HepG2 (cell line): ENCODE data around the gene INSYN2B. TPM values are rescaled to one million over a fixed set of nuclear protein-coding genes. Genes with fewer than 3 reads are reported as not detected.
"Not testable (repeated sequence)": the region's sequence is repeated elsewhere in the genome, so short reads cannot be mapped to it uniquely, and the experiment has no call there.

Experiments
- ATAC-seq: fragments of 200-7000 bp; cut with Tn5 transposase; 3 replicates; pipeline ENCODE4 v1.9.1; 2020; ENCODE audit warnings: mild to moderate bottlenecking, moderate library complexity
- BruUV-seq: library from RNA; stranded (reverse); fragments of 400-500 nt; replicated peaks from 2 replicates; lab custom pipeline; 2021; lab: Mats Ljungman, UMichigan
- CTCF ChIA-PET: fragments of 300-600 bp; formaldehyde crosslinking; extraction: SDS; loops from one replicate; lab custom pipeline; 2021; ENCODE audit warnings: low total read pairs, inconsistent platforms, low intra/inter-chr PET ratio; lab: Yijun Ruan, JAX
- POLR2A ChIA-PET: fragments of 350-600 bp; sonication (Branson Sonifier 250); formaldehyde crosslinking; loops from one replicate; lab custom pipeline; 2020; ENCODE audit warnings: antibody characterized with exemption, inconsistent platforms; lab: Yijun Ruan, JAX
- DNase-seq: peaks from one replicate; pipeline ENCODE4 v3.0.0-alpha.2; 2015; ENCODE audit warnings: low spot score
- FAIRE-seq: peaks from 3 replicates; lab custom pipeline; 2011; peaks lifted over from hg19 to GRCh38; lab: Jason Lieb, UNC
- H2AFZ ChIP-seq: one replicate; pipeline ENCODE4 v1.6.1; 2011; ENCODE audit warnings: low read length, inconsistent platforms
- H3K27ac ChIP-seq: fragments of 300-600 bp; 3 replicates; pipeline ENCODE4 v1.8.0; 2011; ENCODE audit warnings: mixed run types, mild to moderate bottlenecking, mixed read lengths, low read length, inconsistent platforms; ENCODE audit not compliant: insufficient read depth; ENCODE audit errors: extremely low read length
- H3K27me3 ChIP-seq, 2 experiments: fragments of 200-600 bp in 1 of 2; 2 replicates in 1 of 2; 3 replicates in 1 of 2; pipeline versions ENCODE4 v1.6.0 to v1.8.0; 2011; ENCODE audit warnings: low read length in 2 of 2, mild to moderate bottlenecking in 2 of 2, moderate library complexity in 2 of 2, inconsistent platforms in 1 of 2; ENCODE audit not compliant: insufficient read depth in 2 of 2, control insufficient read depth in 1 of 2
- H3K36me3 ChIP-seq, 2 experiments: fragments of 200-600 bp in 1 of 2; replicated peaks in 1 of 2; 2 replicates in 1 of 2; 3 replicates in 1 of 2; pipeline versions ENCODE4 v1.5.1 to v1.8.0; 2011; ENCODE audit warnings: low read length in 2 of 2, inconsistent platforms in 1 of 2; ENCODE audit not compliant: insufficient read depth in 2 of 2, control insufficient read depth in 1 of 2
- H3K4me1 ChIP-seq: 2 replicates; pipeline ENCODE4 v1.5.1; 2012; ENCODE audit warnings: low read length, inconsistent platforms; ENCODE audit not compliant: insufficient read depth
- H3K4me2 ChIP-seq: 2 replicates; pipeline ENCODE4 v1.6.0; 2011; ENCODE audit warnings: low read depth, low read length, inconsistent platforms
- H3K4me3 ChIP-seq, 3 experiments: fragments of 200-600 bp in 1 of 3; sonication (generic), shearing (Covaris generic) in 1 of 3; replicated peaks in 1 of 3; 2 replicates each; pipeline ENCODE4 v1.5.1; 2011 to 2016; ENCODE audit warnings: low read length in 3 of 3, inconsistent platforms in 2 of 3, low read depth in 2 of 3, mild to moderate bottlenecking in 2 of 3, control low read depth in 1 of 3, mixed read lengths in 1 of 3; ENCODE audit not compliant: insufficient read depth in 1 of 3
- H3K79me2 ChIP-seq: one replicate; pipeline ENCODE4 v1.6.1; 2011; ENCODE audit warnings: low read length, inconsistent platforms; ENCODE audit not compliant: insufficient read depth
- H3K9ac ChIP-seq: 2 replicates; pipeline ENCODE4 v1.6.0; 2011; ENCODE audit warnings: mild to moderate bottlenecking, low read depth, low read length, inconsistent platforms; ENCODE audit not compliant: insufficient read depth
- H3K9me3 ChIP-seq: 2 replicates; pipeline ENCODE4 v1.5.1; 2012; ENCODE audit warnings: mild to moderate bottlenecking, low read length
- H4K20me1 ChIP-seq: 2 replicates; pipeline ENCODE4 v1.6.0; 2011; ENCODE audit warnings: inconsistent platforms, mild to moderate bottlenecking, low read length, moderate library complexity; ENCODE audit not compliant: insufficient read depth
- ETV6 ChIP-seq: sonication (generic); formaldehyde crosslinking; conservative IDR thresholded peaks from 2 replicates; pipeline ENCODE4 v1.4.0; 2020; ENCODE audit warnings: missing genetic modification reagents
- GATA4 ChIP-seq: sonication (generic); IDR thresholded peaks from 2 replicates; pipeline ENCODE4 v1.6.1; 2016; ENCODE audit warnings: antibody characterized with exemption, low read depth, borderline replicate concordance
- HNF4G ChIP-seq, 2 experiments: sonication (generic) in 1 of 2; formaldehyde crosslinking in 1 of 2; IDR thresholded peaks; 2 replicates each; pipeline versions ENCODE4 v1.4.0 to v1.6.1; 2011 to 2020; ENCODE audit warnings: borderline replicate concordance in 2 of 2, low read depth in 2 of 2, mild to moderate bottlenecking in 2 of 2, low read length in 1 of 2, missing genetic modification reagents in 1 of 2, moderate library complexity in 1 of 2
- KMT2A ChIP-seq: sonication (generic); formaldehyde crosslinking; IDR thresholded peaks from 2 replicates; pipeline ENCODE4 v1.4.0; 2020; ENCODE audit warnings: missing genetic modification reagents
- MXD4 ChIP-seq: IDR thresholded peaks from 2 replicates; pipeline ENCODE4 v1.6.1; 2016; ENCODE audit warnings: mild to moderate bottlenecking, missing biosample characterization, missing genetic modification reagents
- NCOA1 ChIP-seq: sonication (generic); formaldehyde crosslinking; IDR thresholded peaks from 2 replicates; pipeline ENCODE4 v1.9.0; 2021; ENCODE audit warnings: missing genetic modification reagents
- NFKBIZ ChIP-seq: IDR thresholded peaks from 2 replicates; pipeline ENCODE4 v1.6.1; 2018; ENCODE audit warnings: missing genetic modification reagents, missing compliant biosample characterization
- NONO ChIP-seq, 2 experiments: fragments of 450-650 bp in 1 of 2; sonication (generic) in 1 of 2; formaldehyde crosslinking in 1 of 2; IDR thresholded peaks in 1 of 2; conservative IDR thresholded peaks in 1 of 2; 2 replicates each; pipeline versions ENCODE4 v1.6.1 to v1.8.0; 2017 to 2022; ENCODE audit warnings: mild to moderate bottlenecking in 1 of 2, missing genetic modification reagents in 1 of 2, moderate library complexity in 1 of 2
- PRDM15 ChIP-seq: sonication (generic); formaldehyde crosslinking; IDR thresholded peaks from 2 replicates; pipeline ENCODE4 v1.4.0; 2020; ENCODE audit warnings: missing genetic modification reagents
- RFXAP ChIP-seq: sonication (generic); formaldehyde crosslinking; IDR thresholded peaks from 2 replicates; pipeline ENCODE4 v1.4.0; 2020; ENCODE audit warnings: missing genetic modification reagents, borderline replicate concordance
- ZNF556 ChIP-seq: sonication (generic); formaldehyde crosslinking; IDR thresholded peaks from 2 replicates; pipeline ENCODE4 v1.4.0; 2020; ENCODE audit warnings: mild to moderate bottlenecking, missing genetic modification reagents, borderline replicate concordance
- ZSCAN9 ChIP-seq: IDR thresholded peaks from 2 replicates; pipeline ENCODE4 v1.6.1; 2016; ENCODE audit warnings: borderline replicate concordance
- WGBS: methylation state at CpG from one replicate; pipeline ENCODE4 v1.1.6; 2017; ENCODE audit warnings: low lambda C conversion rate; 5-methylcytosine and 5-hydroxymethylcytosine counted together
- in situ Hi-C: cut with HindIII; loops from 2 replicates; pipeline ENCODE4 v1.10.0; 2017; ENCODE audit warnings: low pct_unique_long_range_greater_than_20kb; ENCODE audit not compliant: extremely low pct_ligation_motif_present
- intact Hi-C: fragments of 100-400 bp; cut with micrococcal nuclease; formaldehyde crosslinking; loops from one replicate; pipeline ENCODE4 v1.10.0; 2022; ENCODE audit not compliant: unreplicated experiment
- polyA plus RNA-seq, 8 experiments: library from polyadenylated mRNA; depleted of rRNA in 3 of 8; stranded (reverse) in 7 of 8; unstranded in 1 of 8; fragments of >200 nt; fragmentation: Illumina TruSeq in 4 of 8; extraction: Trizol in 4 of 8; gene quantifications; 2 replicates each; pipeline versions ENCODE4 v1.2.1 to v1.2.3, GENCODE V29; 2011 to 2016; ENCODE audit warnings: low read depth in 4 of 8, missing spikeins in 1 of 8, mixed read lengths in 1 of 8; ENCODE audit not compliant: insufficient read depth in 1 of 8
- total RNA-seq, 5 experiments: library from RNA; depleted of rRNA; stranded (reverse); fragments of >200 nt; fragmentation: Illumina TruSeq; extraction: Trizol; gene quantifications; 2 replicates each; pipeline ENCODE4 v1.2.3, GENCODE V29; 2016; ENCODE audit warnings: low read depth in 1 of 5
- TF ChIP-seq, protein P1 (sequence below): sonication (generic); formaldehyde crosslinking; IDR thresholded peaks from 2 replicates; pipeline ENCODE4 v1.8.1; 2023; ENCODE audit warnings: mild to moderate bottlenecking, moderate library complexity, missing genetic modification reagents

INSYN2B gene
- total and polyA plus RNA-seq, 2 of the 13 experiments (the other 11 are each of a cell fraction or from before 2014, with no cell fraction given) = not detected

DNA sequence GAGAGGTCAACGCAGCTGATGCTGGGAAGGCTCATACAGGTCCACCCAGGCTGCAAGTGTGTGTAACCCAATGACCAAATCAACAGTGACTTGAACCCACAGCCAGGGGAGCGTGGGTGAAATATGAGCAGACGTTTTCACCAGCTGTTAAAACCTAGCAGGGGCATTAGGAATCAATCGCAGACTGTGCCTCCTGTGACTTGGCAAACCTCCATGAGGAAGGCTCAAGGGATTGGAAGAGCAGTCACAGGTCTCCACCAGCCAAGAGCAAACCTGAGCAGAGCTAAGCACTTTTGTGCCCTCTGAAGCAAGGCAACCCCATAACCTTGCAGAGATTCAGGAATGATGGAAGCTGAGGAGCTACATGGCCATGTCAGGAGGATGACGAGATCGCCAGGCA is 25.5 kb downstream of the INSYN2B start:
- 0% methylated on average over 6 of the region's 6 CpGs for WGBS
- ChIA-PET CTCF (no interaction called here), POLR2A (no interaction called here)
- Histone ChIP-seq H4K20me1 (no peaks in the 10 kb centered on the region), H3K4me3 (no peak overlapping the region), H3K4me1 (no peaks in the 10 kb centered on the region), H3K9me3 (no peaks in the 10 kb centered on the region), H3K9ac (no peak overlapping the region), H3K27me3 (no peaks in the 10 kb centered on the region), H3K36me3 (no peaks in the 10 kb centered on the region), H2AFZ (no peak overlapping the region), H3K4me2 (no peak overlapping the region), H3K27ac (no peak overlapping the region), H3K79me2 (no peaks in the 10 kb centered on the region)
- TF ChIP-seq ETV6 (CRISPR knock-in tag) (no peak), MXD4 (CRISPR knock-in tag) (no peak), HNF4G (IDR thresholded peaks at IDR 0.05; ENCODE audit: borderline replicate concordance, low read depth, low read length) (no peak), HNF4G (CRISPR knock-in tag; IDR thresholded peaks at IDR 0.05; ENCODE audit: borderline replicate concordance, low read depth) (no peak), KMT2A (no peak), NCOA1 (CRISPR knock-in tag) (no peak), RFXAP (no peak), ZSCAN9 (CRISPR knock-in tag) (no peak), NFKBIZ (CRISPR knock-in tag) (no peak), PRDM15 (CRISPR knock-in tag) (no peak), NONO (IDR thresholded peaks at IDR 0.05) (no peak), NONO (CRISPR knock-in tag; conservative IDR thresholded peaks at IDR 0.05) (no peak), ZNF556 (CRISPR knock-in tag) (no peak), GATA4 (no peak)
- TF ChIP-seq, protein P1, sequence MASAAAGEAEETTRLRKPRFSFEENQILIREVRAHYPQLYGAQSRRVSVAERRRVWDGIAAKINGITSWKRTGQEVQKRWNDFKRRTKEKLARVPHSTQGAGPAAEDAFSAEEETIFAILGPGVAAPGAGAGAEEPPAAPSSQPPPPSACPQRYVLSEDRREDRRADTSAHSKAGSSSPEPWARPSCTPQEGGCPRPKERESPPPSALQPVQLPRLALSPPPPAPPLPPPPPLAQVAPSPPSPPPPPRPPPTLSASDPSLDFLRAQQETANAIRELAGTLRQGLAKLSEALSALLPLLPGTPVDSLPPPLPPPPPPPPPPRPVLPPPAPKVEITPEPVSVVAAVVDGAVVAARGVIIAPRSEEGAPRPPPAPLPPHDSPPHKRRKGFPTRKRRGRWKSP = no peak
- ATAC-seq (no peak), DNase-seq (no peak), FAIRE-seq (no peak)
- in situ Hi-C loops = no loop called here
- intact Hi-C loops = no loop called here
- no TSS peak for BruUV-seq

- ATAC-seq, CTCF ChIA-PET: not testable (repeated sequence)
- 18% methylated on average over 4 of the region's 4 CpGs for WGBS
These were observed 27.1 kb downstream of the INSYN2B start for GRCh38 chr5:169953196-169953595.

More at GRCh38 chr5:169953196-169953595, 27.1 kb downstream of the INSYN2B start:
- H4K20me1 ChIP-seq, H3K4me3 ChIP-seq, H2AFZ ChIP-seq, intact Hi-C loops, H3K9me3 ChIP-seq, H3K36me3 ChIP-seq, DNase-seq, H3K4me1 ChIP-seq, in situ Hi-C loops, POLR2A ChIA-PET, H3K27me3 ChIP-seq, BruUV-seq, H3K27ac ChIP-seq, H3K4me2 ChIP-seq, H3K9ac ChIP-seq, FAIRE-seq, H3K79me2 ChIP-seq: not testable (repeated sequence)
